Measurements from ENCODE around the gene PLAGL1. TPM values are rescaled to one million over a fixed set of nuclear protein-coding genes. Genes with fewer than 3 reads are reported as not detected.

The PLAGL1 gene
- total and polyA plus RNA-seq, 2 of the 13 experiments (the other 11 are each of a cell fraction or from before 2014, with no cell fraction given) = 0.60 to 2.3 TPM

DNA sequence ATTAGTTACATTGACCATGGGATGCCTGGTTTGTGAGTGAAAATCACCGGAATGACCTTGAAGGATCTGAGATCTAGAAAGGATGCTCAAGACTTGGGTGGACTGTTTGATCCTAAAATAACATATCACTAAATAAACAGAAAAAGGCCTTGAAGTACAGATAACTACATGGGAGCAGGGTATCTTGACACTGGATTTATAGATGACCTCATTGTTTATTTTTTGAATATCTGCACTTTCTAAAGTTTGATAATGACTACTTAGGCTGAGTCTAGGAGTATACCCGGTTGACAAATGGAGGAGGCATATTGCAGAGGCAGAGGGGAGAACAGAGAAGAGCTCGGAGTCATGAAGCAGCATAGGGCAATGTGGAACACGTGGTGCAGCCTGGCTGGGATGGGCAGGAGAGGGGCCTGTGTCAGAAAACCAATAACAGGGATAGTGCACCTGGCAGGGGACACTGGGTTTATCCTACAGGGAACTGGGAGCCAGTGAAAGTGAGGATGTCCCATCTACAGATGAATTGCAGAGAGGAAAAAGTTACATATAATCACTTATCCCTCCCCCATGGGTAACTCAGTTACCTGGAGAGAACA is 50.3 kb downstream of the PLAGL1 start:
- FAIRE-seq = no peak

DNA sequence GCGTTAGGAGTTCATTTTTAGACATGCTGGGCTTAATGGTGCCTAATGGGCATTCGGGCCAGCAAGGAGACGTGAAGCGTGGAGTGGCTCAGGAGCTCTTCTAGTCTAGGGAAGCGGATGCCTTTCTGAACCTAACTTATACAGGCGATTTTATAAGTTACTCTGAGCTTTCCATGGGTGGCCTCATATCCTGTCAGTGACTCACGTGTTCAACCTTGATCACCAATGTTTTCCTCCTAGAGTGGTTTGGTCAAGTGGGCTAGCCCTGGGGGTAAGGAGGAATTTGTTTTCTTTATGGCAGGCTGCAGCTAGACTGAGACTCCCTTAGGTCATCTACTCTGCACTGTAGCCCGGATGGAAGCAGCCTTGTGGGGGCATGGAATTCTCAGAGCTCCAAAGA is 52.1 kb downstream of the PLAGL1 start:
- no peaks in the 10 kb centered on the region for H3K27me3 ChIP-seq (ENCODE audit: control insufficient read depth in 1 of 2, insufficient read depth in 2 of 2, low read length in 2 of 2)
- TF ChIP-seq ZFP82 (CRISPR knock-in tag; IDR thresholded peaks at IDR 0.05; ENCODE audit: borderline replicate concordance) = no peak
- no peak for TF ChIP-seq MTA1 (CRISPR knock-in tag; IDR thresholded peaks at IDR 0.05; ENCODE audit: borderline replicate concordance)
- no peak for TF ChIP-seq ZKSCAN8 (CRISPR knock-in tag; IDR thresholded peaks at IDR 0.05; ENCODE audit: borderline replicate concordance)
- TF ChIP-seq, protein P1, sequence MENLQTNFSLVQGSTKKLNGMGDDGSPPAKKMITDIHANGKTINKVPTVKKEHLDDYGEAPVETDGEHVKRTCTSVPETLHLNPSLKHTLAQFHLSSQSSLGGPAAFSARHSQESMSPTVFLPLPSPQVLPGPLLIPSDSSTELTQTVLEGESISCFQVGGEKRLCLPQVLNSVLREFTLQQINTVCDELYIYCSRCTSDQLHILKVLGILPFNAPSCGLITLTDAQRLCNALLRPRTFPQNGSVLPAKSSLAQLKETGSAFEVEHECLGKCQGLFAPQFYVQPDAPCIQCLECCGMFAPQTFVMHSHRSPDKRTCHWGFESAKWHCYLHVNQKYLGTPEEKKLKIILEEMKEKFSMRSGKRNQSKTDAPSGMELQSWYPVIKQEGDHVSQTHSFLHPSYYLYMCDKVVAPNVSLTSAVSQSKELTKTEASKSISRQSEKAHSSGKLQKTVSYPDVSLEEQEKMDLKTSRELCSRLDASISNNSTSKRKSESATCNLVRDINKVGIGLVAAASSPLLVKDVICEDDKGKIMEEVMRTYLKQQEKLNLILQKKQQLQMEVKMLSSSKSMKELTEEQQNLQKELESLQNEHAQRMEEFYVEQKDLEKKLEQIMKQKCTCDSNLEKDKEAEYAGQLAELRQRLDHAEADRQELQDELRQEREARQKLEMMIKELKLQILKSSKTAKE (CRISPR knock-in tag; IDR thresholded peaks at IDR 0.05; ENCODE audit: borderline replicate concordance) = no peak
- TF ChIP-seq MEF2D (CRISPR knock-in tag; IDR thresholded peaks at IDR 0.05) = no peak
- TF ChIP-seq ARID2 (CRISPR knock-in tag; IDR thresholded peaks at IDR 0.05; ENCODE audit: borderline replicate concordance) = no peak
- TF ChIP-seq, protein P2, sequence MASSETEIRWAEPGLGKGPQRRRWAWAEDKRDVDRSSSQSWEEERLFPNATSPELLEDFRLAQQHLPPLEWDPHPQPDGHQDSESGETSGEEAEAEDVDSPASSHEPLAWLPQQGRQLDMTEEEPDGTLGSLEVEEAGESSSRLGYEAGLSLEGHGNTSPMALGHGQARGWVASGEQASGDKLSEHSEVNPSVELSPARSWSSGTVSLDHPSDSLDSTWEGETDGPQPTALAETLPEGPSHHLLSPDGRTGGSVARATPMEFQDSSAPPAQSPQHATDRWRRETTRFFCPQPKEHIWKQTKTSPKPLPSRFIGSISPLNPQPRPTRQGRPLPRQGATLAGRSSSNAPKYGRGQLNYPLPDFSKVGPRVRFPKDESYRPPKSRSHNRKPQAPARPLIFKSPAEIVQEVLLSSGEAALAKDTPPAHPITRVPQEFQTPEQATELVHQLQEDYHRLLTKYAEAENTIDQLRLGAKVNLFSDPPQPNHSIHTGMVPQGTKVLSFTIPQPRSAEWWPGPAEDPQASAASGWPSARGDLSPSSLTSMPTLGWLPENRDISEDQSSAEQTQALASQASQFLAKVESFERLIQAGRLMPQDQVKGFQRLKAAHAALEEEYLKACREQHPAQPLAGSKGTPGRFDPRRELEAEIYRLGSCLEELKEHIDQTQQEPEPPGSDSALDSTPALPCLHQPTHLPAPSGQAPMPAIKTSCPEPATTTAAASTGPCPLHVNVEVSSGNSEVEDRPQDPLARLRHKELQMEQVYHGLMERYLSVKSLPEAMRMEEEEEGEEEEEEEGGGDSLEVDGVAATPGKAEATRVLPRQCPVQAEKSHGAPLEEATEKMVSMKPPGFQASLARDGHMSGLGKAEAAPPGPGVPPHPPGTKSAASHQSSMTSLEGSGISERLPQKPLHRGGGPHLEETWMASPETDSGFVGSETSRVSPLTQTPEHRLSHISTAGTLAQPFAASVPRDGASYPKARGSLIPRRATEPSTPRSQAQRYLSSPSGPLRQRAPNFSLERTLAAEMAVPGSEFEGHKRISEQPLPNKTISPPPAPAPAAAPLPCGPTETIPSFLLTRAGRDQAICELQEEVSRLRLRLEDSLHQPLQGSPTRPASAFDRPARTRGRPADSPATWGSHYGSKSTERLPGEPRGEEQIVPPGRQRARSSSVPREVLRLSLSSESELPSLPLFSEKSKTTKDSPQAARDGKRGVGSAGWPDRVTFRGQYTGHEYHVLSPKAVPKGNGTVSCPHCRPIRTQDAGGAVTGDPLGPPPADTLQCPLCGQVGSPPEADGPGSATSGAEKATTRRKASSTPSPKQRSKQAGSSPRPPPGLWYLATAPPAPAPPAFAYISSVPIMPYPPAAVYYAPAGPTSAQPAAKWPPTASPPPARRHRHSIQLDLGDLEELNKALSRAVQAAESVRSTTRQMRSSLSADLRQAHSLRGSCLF (CRISPR knock-in tag; IDR thresholded peaks at IDR 0.05; ENCODE audit: borderline replicate concordance) = no peak
- no peak for TF ChIP-seq RAD21 (CRISPR knock-in tag; IDR thresholded peaks at IDR 0.05)

More for the DNA sequence above, 50.3 kb downstream of the PLAGL1 start:
- Histone ChIP-seq H3K9me3 (ENCODE audit: low read length) (no peaks in the 10 kb centered on the region), H3K9ac (ENCODE audit: insufficient read depth, low read depth, low read length) (no peak overlapping the region), H3K79me2 (ENCODE audit: insufficient read depth, low read length) (no peaks in the 10 kb centered on the region), H3K4me1 (ENCODE audit: insufficient read depth, low read length) (no peaks in the 10 kb centered on the region), H2AFZ (ENCODE audit: low read length) (no peak overlapping the region), H3K4me2 (ENCODE audit: low read depth, low read length) (no peak overlapping the region), H3K27ac (ENCODE audit: extremely low read length, insufficient read depth, low read length) (no peak overlapping the region), H3K36me3 (replicated peaks in 1 of 2; ENCODE audit: control insufficient read depth in 1 of 2, insufficient read depth in 2 of 2, low read length in 2 of 2) (no peaks in the 10 kb centered on the region), H4K20me1 (ENCODE audit: insufficient read depth, low read length) (no peaks in the 10 kb centered on the region), H3K4me3 (replicated peaks in 1 of 3; ENCODE audit: insufficient read depth in 1 of 3, low read depth in 2 of 3, low read length in 3 of 3) (no peak overlapping the region), H3K27me3 (ENCODE audit: control insufficient read depth in 1 of 2, insufficient read depth in 2 of 2, low read length in 2 of 2) (no peaks in the 10 kb centered on the region)
- no peak for ATAC-seq
- ChIA-PET POLR2A (no interaction called here), CTCF (ENCODE audit: low intra/inter-chr PET ratio, low total read pairs) (no interaction called here)
- intact Hi-C loops (cut with micrococcal nuclease; ENCODE audit: unreplicated experiment) (no loop called here), in situ Hi-C loops (cut with HindIII; ENCODE audit: extremely low pct_ligation_motif_present, low pct_unique_long_range_greater_than_20kb) (no loop called here)
- BruUV-seq (replicated peaks) = no TSS peak
- WGBS (ENCODE audit: low lambda C conversion rate) = 52% methylated on average over 4 of the region's 4 CpGs
- no peak for DNase-seq (ENCODE audit: low spot score)
- TF ChIP-seq ZNF20 (CRISPR knock-in tag; IDR thresholded peaks at IDR 0.05) = no peak
- peak; percentile 77 for TF ChIP-seq ATF7 (IDR thresholded peaks at IDR 0.05)
- no peak for TF ChIP-seq ATF7 (CRISPR knock-in tag; IDR thresholded peaks at IDR 0.05)
- no peak for TF ChIP-seq RXRA (CRISPR knock-in tag; IDR thresholded peaks at IDR 0.05)

More for the DNA sequence above, 52.1 kb downstream of the PLAGL1 start:
- Histone ChIP-seq H4K20me1 (ENCODE audit: insufficient read depth, low read length) (no peaks in the 10 kb centered on the region), H3K36me3 (replicated peaks in 1 of 2; ENCODE audit: control insufficient read depth in 1 of 2, insufficient read depth in 2 of 2, low read length in 2 of 2) (no peaks in the 10 kb centered on the region), H3K4me1 (ENCODE audit: insufficient read depth, low read length) (peaks cover 7% of the 10 kb centered on the region), H3K4me3 (replicated peaks in 1 of 3; ENCODE audit: insufficient read depth in 1 of 3, low read depth in 2 of 3, low read length in 3 of 3) (no peak overlapping the region), H3K9me3 (ENCODE audit: low read length) (no peaks in the 10 kb centered on the region), H3K27ac (ENCODE audit: extremely low read length, insufficient read depth, low read length) (no peak overlapping the region), H3K9ac (ENCODE audit: insufficient read depth, low read depth, low read length) (no peak overlapping the region), H2AFZ (ENCODE audit: low read length) (no peak overlapping the region), H3K4me2 (ENCODE audit: low read depth, low read length) (no peak overlapping the region), H3K79me2 (ENCODE audit: insufficient read depth, low read length) (no peaks in the 10 kb centered on the region)
- in situ Hi-C loops (cut with HindIII; ENCODE audit: extremely low pct_ligation_motif_present, low pct_unique_long_range_greater_than_20kb) (no loop called here), intact Hi-C loops (cut with micrococcal nuclease; ENCODE audit: unreplicated experiment) (no loop called here)
- ATAC-seq (no peak), DNase-seq (ENCODE audit: low spot score) (no peak), FAIRE-seq (no peak)
- ChIA-PET POLR2A (no interaction called here), CTCF (ENCODE audit: low intra/inter-chr PET ratio, low total read pairs) (no interaction called here)
- BruUV-seq (replicated peaks) = no TSS peak
- 61% methylated on average over 8 of the region's 8 CpGs for WGBS (ENCODE audit: low lambda C conversion rate)
